K562 (cell line): ENCODE results near the gene DGCR2. TPM values are rescaled to one million over a fixed set of nuclear protein-coding genes. Genes with fewer than 3 reads are reported as not detected.

Experiments used
- CTCF ChIP-seq, 3 experiments: IDR thresholded peaks in 2 of 3; conservative IDR thresholded peaks in 1 of 3; 2 replicates each; pipeline ENCODE4 v1.5.1; 2011 to 2012; ENCODE audit warnings: low read length in 3 of 3, mild to moderate bottlenecking in 3 of 3, control low read depth in 2 of 3, improper control_type of control experiment in 1 of 3, inconsistent platforms in 1 of 3, low read depth in 1 of 3, mixed read lengths in 1 of 3, moderate library complexity in 1 of 3; ENCODE audit not compliant: insufficient read depth in 2 of 3
- EP300 ChIP-seq: IDR thresholded peaks from 2 replicates; pipeline ENCODE4 v1.6.1; 2012; ENCODE audit warnings: low read length, improper control_type of control experiment
- ETV5 ChIP-seq: sonication (generic); formaldehyde crosslinking; IDR thresholded peaks from 2 replicates; pipeline ENCODE4 v1.4.0; 2020; ENCODE audit warnings: low read depth, mild to moderate bottlenecking, missing genetic modification reagents
- ETV6 ChIP-seq, 3 experiments: fragments of 150-350 bp in 1 of 3; sonication (generic) in 1 of 3; formaldehyde crosslinking in 1 of 3; IDR thresholded peaks; 2 replicates each; pipeline versions ENCODE4 v1.6.1 to v1.8.0; 2014 to 2022; ENCODE audit warnings: borderline replicate concordance in 2 of 3, low read depth in 2 of 3, antibody characterized with exemption in 1 of 3, low read length in 1 of 3, mild to moderate bottlenecking in 1 of 3, missing genetic modification reagents in 1 of 3
- FOXO4 ChIP-seq: fragments of 450-650 bp; formaldehyde crosslinking; IDR thresholded peaks from 2 replicates; pipeline ENCODE4 v1.4.0; 2020; ENCODE audit warnings: mild to moderate bottlenecking, moderate library complexity
- GTF3C2 ChIP-seq: IDR thresholded peaks from 3 replicates; pipeline ENCODE4 v1.6.1; 2011; ENCODE audit warnings: borderline replicate concordance, mild to moderate bottlenecking, moderate library complexity; ENCODE audit not compliant: insufficient read length; ENCODE audit errors: extremely low read depth
- HDAC1 ChIP-seq, 2 experiments: fragments of 450-650 bp; IDR thresholded peaks; 2 replicates each; pipeline ENCODE4 v1.6.1; 2016 to 2017; ENCODE audit warnings: inconsistent platforms in 1 of 2, mild to moderate bottlenecking in 1 of 2, moderate library complexity in 1 of 2
- HEY1 ChIP-seq: fragments of 250-450 bp; sonication (Bioruptor Pico); IDR thresholded peaks from 2 replicates; pipeline ENCODE4 v1.5.0; 2020; ENCODE audit warnings: mild to moderate bottlenecking, moderate library complexity, borderline replicate concordance
- JUNB ChIP-seq: fragments of 450-650 bp; formaldehyde crosslinking; conservative IDR thresholded peaks from 2 replicates; pipeline ENCODE4 v1.4.0; 2020; ENCODE audit warnings: mild to moderate bottlenecking
- MEIS2 ChIP-seq: fragments of 450-650 bp; IDR thresholded peaks from 2 replicates; pipeline ENCODE4 v1.6.1; 2014; ENCODE audit warnings: mild to moderate bottlenecking; ENCODE audit not compliant: partially characterized antibody
- PML ChIP-seq: IDR thresholded peaks from 2 replicates; pipeline ENCODE4 v1.6.1; 2012; ENCODE audit warnings: low read length, inconsistent platforms
- POLR2AphosphoS5 ChIP-seq: IDR thresholded peaks from 2 replicates; pipeline ENCODE4 v1.6.1; 2011; ENCODE audit warnings: mild to moderate bottlenecking, low read depth, low read length, moderate library complexity; ENCODE audit not compliant: control insufficient read depth, insufficient read depth
- PTRF ChIP-seq: fragments of 450-650 bp; IDR thresholded peaks from 2 replicates; pipeline ENCODE4 v1.6.1; 2016; ENCODE audit warnings: mild to moderate bottlenecking, missing genetic modification characterization, missing compliant biosample characterization
- RBM39 ChIP-seq: fragments of 200-400 bp; formaldehyde crosslinking; optimal IDR thresholded peaks from 2 replicates; pipeline ENCODE3; 2018; ENCODE audit warnings: low read depth, low read length
- VEZF1 ChIP-seq: fragments of 200-800 bp; sonication (Bioruptor generic); IDR thresholded peaks from 2 replicates; pipeline ENCODE4 v1.6.1; 2017; ENCODE audit warnings: missing genetic modification characterization, missing compliant biosample characterization
- ZNF165 ChIP-seq: fragments of 250-450 bp; sonication (Bioruptor Pico); IDR thresholded peaks from 2 replicates; pipeline ENCODE4 v1.4.0; 2020; ENCODE audit warnings: borderline replicate concordance
- ZNF174 ChIP-seq: fragments of 250-450 bp; sonication (Bioruptor Pico); IDR thresholded peaks from 2 replicates; pipeline ENCODE4 v1.4.0; 2020; ENCODE audit warnings: mild to moderate bottlenecking
- ZNF717 ChIP-seq: fragments of 250-450 bp; sonication (Bioruptor Pico); IDR thresholded peaks from 2 replicates; pipeline ENCODE4 v1.5.0; 2021
- ZNF780A ChIP-seq: fragments of 250-450 bp; sonication (Bioruptor Pico); IDR thresholded peaks from 2 replicates; pipeline ENCODE4 v1.5.0; 2021; ENCODE audit warnings: mild to moderate bottlenecking
- ZNF830 ChIP-seq: fragments of 250-450 bp; sonication (Bioruptor Pico); IDR thresholded peaks from 2 replicates; pipeline ENCODE4 v1.5.0; 2021; ENCODE audit warnings: mild to moderate bottlenecking
- polyA plus RNA-seq, 8 experiments: library from polyadenylated mRNA; depleted of rRNA in 4 of 8; stranded (reverse) in 5 of 8; unstranded in 3 of 8; fragments of >200 nt; fragmentation: Nextera tagmentation in 2 of 8; fragmentation: Illumina TruSeq in 1 of 8; extraction: Ambion mirVana in 2 of 8; extraction: Trizol in 1 of 8; gene quantifications; 2 replicates each; pipeline versions ENCODE4 v1.2.1 to v1.2.3, GENCODE V29; 2011 to 2014; ENCODE audit warnings: inconsistent platforms in 1 of 8, missing spikeins in 1 of 8
- total RNA-seq, 7 experiments: library from RNA; depleted of rRNA in 6 of 7; stranded (reverse); fragments of >200 nt in 6 of 7; fragmentation: Illumina TruSeq in 2 of 7; extraction: Trizol in 2 of 7; gene quantifications; 2 replicates each; pipeline versions ENCODE4 v1.2.1 to v1.2.3, GENCODE V29; 2011 to 2021; ENCODE audit warnings: low replicate concordance in 1 of 7

The DGCR2 gene
- total and polyA plus RNA-seq, 9 of the 15 experiments (the other 6 are each of a cell fraction or from before 2014, with no cell fraction given) = 0.69 to 101 (median 56.4) TPM

GRCh38 chr22:19058713-19059451, 63.3 kb downstream of the DGCR2 start (continued):
- no peak for TF ChIP-seq VEZF1 (CRISPR knock-in tag)
- TF ChIP-seq PML = no peak
- no peak for TF ChIP-seq PTRF (tag)
- no peak for TF ChIP-seq RBM39
- no peak for TF ChIP-seq POLR2AphosphoS5
- TF ChIP-seq EP300 = no peak
- TF ChIP-seq JUNB (CRISPR knock-in tag) = no peak
- TF ChIP-seq ZNF165 (CRISPR knock-in tag) = no peak
- TF ChIP-seq ETV5 = no peak
- TF ChIP-seq ZNF717 = no peak
- no peak for TF ChIP-seq GTF3C2
- TF ChIP-seq MEIS2 = no peak
- TF ChIP-seq CTCF (IDR thresholded peaks at IDR 0.05 in 2 of 3, conservative IDR thresholded peaks at IDR 0.05 in 1 of 3; ENCODE audit: insufficient read depth in 2 of 3, low read depth in 1 of 3, low read length in 3 of 3) = 0 out of 6 replicates have a peak, but pooled peaks of 1 of the 3 experiments have one; percentile 17
- TF ChIP-seq HDAC1 (IDR thresholded peaks at IDR 0.05) = no peak
- TF ChIP-seq ZNF780A = no peak
- no peak for TF ChIP-seq HEY1
- TF ChIP-seq ETV6 (IDR thresholded peaks at IDR 0.05; ENCODE audit: borderline replicate concordance in 1 of 2, low read depth in 2 of 2, low read length in 1 of 2) = no peak
- no peak for TF ChIP-seq ETV6 (CRISPR knock-in tag; IDR thresholded peaks at IDR 0.05; ENCODE audit: borderline replicate concordance)
- TF ChIP-seq ZNF830 (CRISPR knock-in tag) = no peak
- no peak for TF ChIP-seq ZNF174 (CRISPR knock-in tag)
- no peak for TF ChIP-seq FOXO4 (CRISPR knock-in tag)
